H1 (cell line): Measurements from ENCODE around the gene CHAD. TPM values are rescaled to one million over a fixed set of nuclear protein-coding genes. Genes with fewer than 3 reads are reported as not detected.

ENCODE experiments used
- CTCF ChIA-PET: fragments of 300-600 bp; sonication (Branson Sonifier 250); formaldehyde crosslinking; loops from one replicate; lab custom pipeline; 2021; ENCODE audit not compliant: partially characterized antibody; lab: Charles Lee
- POLR2A ChIA-PET: fragments of 300-600 bp; sonication (Branson Sonifier 250); formaldehyde crosslinking; loops from one replicate; lab custom pipeline; 2021; ENCODE audit warnings: inconsistent platforms; ENCODE audit not compliant: partially characterized antibody; lab: Charles Lee
- DNase-seq, 2 experiments: peaks; one replicate each; pipeline versions ENCODE4 v3.0.0 to v3.0.0-alpha.2; 2010 to 2022; ENCODE audit warnings: low spot score in 2 of 2, low read depth in 1 of 2, mixed read lengths in 1 of 2
- FAIRE-seq: peaks from 2 replicates; lab custom pipeline; 2011; peaks lifted over from hg19 to GRCh38; lab: Jason Lieb, UNC
- H2AFZ ChIP-seq: 2 replicates; pipeline ENCODE4 v1.8.1; 2012; ENCODE audit warnings: low read length, inconsistent platforms
- H2AK5ac ChIP-seq: 2 replicates; pipeline ENCODE4 v1.6.1; 2013; ENCODE audit warnings: low read depth, low read length
- H2BK120ac ChIP-seq: replicated peaks from 2 replicates; pipeline ENCODE3; 2013; ENCODE audit warnings: low read depth, low read length, inconsistent platforms
- H2BK12ac ChIP-seq: 2 replicates; pipeline ENCODE4 v1.6.1; 2013; ENCODE audit warnings: low read depth, low read length
- H2BK15ac ChIP-seq: 2 replicates; pipeline ENCODE4 v1.6.1; 2013; ENCODE audit warnings: low read length
- H2BK20ac ChIP-seq: 2 replicates; pipeline ENCODE4 v1.6.1; 2013; ENCODE audit warnings: low read length
- H2BK5ac ChIP-seq: 2 replicates; pipeline ENCODE4 v1.6.1; 2013; ENCODE audit warnings: low read depth, low read length
- H3K14ac ChIP-seq: 2 replicates; pipeline ENCODE4 v1.6.1; 2013; ENCODE audit warnings: inconsistent platforms; ENCODE audit not compliant: insufficient read length
- H3K18ac ChIP-seq: 2 replicates; pipeline ENCODE4 v1.6.1; 2013; ENCODE audit warnings: low read length; ENCODE audit errors: extremely low read depth
- H3K23ac ChIP-seq: 2 replicates; pipeline ENCODE4 v1.6.1; 2013; ENCODE audit warnings: inconsistent platforms; ENCODE audit not compliant: insufficient read length
- H3K23me2 ChIP-seq: 2 replicates; pipeline ENCODE4 v1.6.1; 2013; ENCODE audit warnings: low read depth, low read length
- H3K27ac ChIP-seq: 2 replicates; pipeline ENCODE4 v1.6.1; 2011; ENCODE audit warnings: low read depth, low read length, inconsistent platforms
- H3K27me3 ChIP-seq, 4 experiments: replicated peaks in 1 of 4; 1 replicate in 1 of 4; 2 replicates in 3 of 4; pipeline versions ENCODE4 v1.6.1 to v1.8.1; 2011 to 2013; ENCODE audit warnings: low read length in 3 of 4, mild to moderate bottlenecking in 3 of 4, inconsistent platforms in 2 of 4, mixed read lengths in 2 of 4, moderate library complexity in 1 of 4; ENCODE audit not compliant: control insufficient read depth in 3 of 4, insufficient read depth in 3 of 4; ENCODE audit errors: extremely low read depth in 1 of 4
- H3K36me3 ChIP-seq, 4 experiments: 2 replicates each; pipeline versions ENCODE4 v1.6.1 to v1.8.1; 2011 to 2013; ENCODE audit warnings: mild to moderate bottlenecking in 4 of 4, low read length in 3 of 4, moderate library complexity in 2 of 4, control low read depth in 1 of 4, inconsistent platforms in 1 of 4; ENCODE audit not compliant: insufficient read depth in 4 of 4, control insufficient read depth in 2 of 4
- H3K4ac ChIP-seq: replicated peaks from 2 replicates; pipeline ENCODE3; 2013; ENCODE audit warnings: low read length, low read depth, mixed read lengths, inconsistent platforms; ENCODE audit not compliant: insufficient read length
- H3K4me1 ChIP-seq, 4 experiments: replicated peaks in 1 of 4; 1 replicate in 1 of 4; 2 replicates in 3 of 4; pipeline versions ENCODE4 v1.6.1 to v1.8.1; 2011 to 2013; ENCODE audit warnings: low read length in 3 of 4, inconsistent platforms in 2 of 4, mixed read lengths in 1 of 4; ENCODE audit not compliant: insufficient read depth in 4 of 4, control insufficient read depth in 3 of 4
- H3K4me2 ChIP-seq, 2 experiments: 2 replicates each; pipeline versions ENCODE4 v1.6.1 to v1.8.1; 2011 to 2013; ENCODE audit warnings: low read depth in 2 of 2, low read length in 2 of 2, control low read depth in 1 of 2, inconsistent platforms in 1 of 2, mild to moderate bottlenecking in 1 of 2; ENCODE audit not compliant: insufficient read depth in 1 of 2
- H3K4me3 ChIP-seq, 4 experiments: fragments of 200-600, 300-600 bp in 1 of 4; sonication (generic), shearing (Covaris generic), sonication (Bioruptor Twin) in 1 of 4; 2 replicates each; pipeline versions ENCODE4 v1.5.1 to v1.8.1; 2011 to 2016; ENCODE audit warnings: low read length in 4 of 4, low read depth in 3 of 4, control low read depth in 2 of 4, inconsistent platforms in 2 of 4, mild to moderate bottlenecking in 2 of 4, mixed read lengths in 1 of 4, moderate library complexity in 1 of 4; ENCODE audit not compliant: insufficient read depth in 2 of 4; ENCODE audit errors: extremely low read depth in 1 of 4
- H3K56ac ChIP-seq: replicated peaks from 2 replicates; pipeline ENCODE3; 2013; ENCODE audit warnings: low read depth, mild to moderate bottlenecking, mixed read lengths, low read length, inconsistent platforms; ENCODE audit not compliant: insufficient read length
- H3K79me1 ChIP-seq: 2 replicates; pipeline ENCODE4 v1.6.1; 2013; ENCODE audit warnings: low read depth, low read length, control low read depth
- H3K79me2 ChIP-seq, 2 experiments: 2 replicates each; pipeline versions ENCODE4 v1.6.1 to v1.8.1; 2012 to 2013; ENCODE audit warnings: low read length in 2 of 2, mild to moderate bottlenecking in 2 of 2, inconsistent platforms in 1 of 2; ENCODE audit not compliant: insufficient read depth in 2 of 2, control insufficient read depth in 1 of 2
- H3K9ac ChIP-seq, 4 experiments: replicated peaks in 1 of 4; 1 replicate in 1 of 4; 2 replicates in 3 of 4; pipeline versions ENCODE4 v1.6.1 to v1.8.1; 2011 to 2013; ENCODE audit warnings: low read depth in 3 of 4, low read length in 3 of 4, control low read depth in 2 of 4, mild to moderate bottlenecking in 2 of 4, moderate library complexity in 2 of 4, inconsistent platforms in 1 of 4; ENCODE audit errors: extremely low read depth in 1 of 4
- H3K9me3 ChIP-seq, 2 experiments: 2 replicates each; pipeline versions ENCODE4 v1.6.1 to v1.8.1; 2012 to 2013; ENCODE audit warnings: mild to moderate bottlenecking in 2 of 2, moderate library complexity in 2 of 2, control low read depth in 1 of 2, inconsistent platforms in 1 of 2, low read depth in 1 of 2, low read length in 1 of 2, mixed read lengths in 1 of 2; ENCODE audit not compliant: insufficient read depth in 2 of 2
- H4K20me1 ChIP-seq, 2 experiments: replicated peaks in 1 of 2; 2 replicates each; pipeline versions ENCODE3 to v1.8.1; 2011 to 2013; ENCODE audit warnings: inconsistent platforms in 2 of 2, low read length in 2 of 2, mild to moderate bottlenecking in 1 of 2; ENCODE audit not compliant: insufficient read depth in 2 of 2, control insufficient read depth in 1 of 2
- H4K5ac ChIP-seq: 2 replicates; pipeline ENCODE4 v1.6.1; 2013; ENCODE audit warnings: low read length, low read depth, mixed read lengths, inconsistent platforms; ENCODE audit not compliant: insufficient read length
- H4K8ac ChIP-seq: 2 replicates; pipeline ENCODE4 v1.8.0; 2013; ENCODE audit warnings: mild to moderate bottlenecking, moderate library complexity, low read length, inconsistent platforms; ENCODE audit not compliant: insufficient read depth; ENCODE audit errors: extremely low read depth
- H4K91ac ChIP-seq: replicated peaks from 2 replicates; pipeline ENCODE3; 2013; ENCODE audit warnings: low read length, mixed read lengths, inconsistent platforms; ENCODE audit not compliant: insufficient read length
- CBX5 ChIP-seq: fragments of 300-800, 300-1000 bp; sonication (generic); IDR thresholded peaks from 2 replicates; pipeline ENCODE4 v1.7.1; 2016; ENCODE audit warnings: antibody characterized with exemption, low read length, low read depth
- RFX5 ChIP-seq: IDR thresholded peaks from 2 replicates; pipeline ENCODE4 v1.6.1; 2011; ENCODE audit warnings: low read depth, low read length, improper control_type of control experiment, borderline replicate concordance
- USF2 ChIP-seq: IDR thresholded peaks from 2 replicates; pipeline ENCODE4 v1.6.1; 2011; ENCODE audit warnings: low read length, improper control_type of control experiment
- WGBS, 2 experiments: shearing (Covaris generic) in 1 of 2; methylation state at CpG; one replicate each; pipeline versions ENCODE4 v1.1.6 to v1.1.7; 2013 to 2015; ENCODE audit warnings: low lambda C conversion rate in 2 of 2, mixed read lengths in 2 of 2, inconsistent platforms in 1 of 2, low coverage in 1 of 2, missing lambda C conversion rate in 1 of 2; ENCODE audit not compliant: insufficient replicate concordance in 2 of 2, insufficient coverage in 1 of 2, insufficient read length in 1 of 2; ENCODE audit errors: extremely low coverage in 1 of 2, missing lambda C conversion rate in 1 of 2; 5-methylcytosine and 5-hydroxymethylcytosine counted together
- polyA plus RNA-seq, 7 experiments: library from polyadenylated mRNA; depleted of rRNA in 3 of 7; stranded (reverse) in 5 of 7; unstranded in 2 of 7; fragments of >200 nt in 5 of 7; fragments of 200-250 nt in 2 of 7; gene quantifications; 1 replicate in 5 of 7; 2 replicates in 1 of 7; 4 replicates in 1 of 7; pipeline versions ENCODE4 v1.2.1 to v1.2.3, GENCODE V29; 2011 to 2013; ENCODE audit warnings: missing spikeins in 2 of 7, mixed read lengths in 2 of 7
- total RNA-seq: library from RNA; stranded (reverse); fragmentation: NEBNext Ultra II Directional; extraction: Animal tissue kit (Norgen Biotek cat#: 25700); gene quantifications from 2 replicates; pipeline ENCODE4 v1.2.1, GENCODE V29; 2021

The CHAD gene
- total and polyA plus RNA-seq, 2 of the 8 experiments (the other 6 are each of a cell fraction or from before 2014, with no cell fraction given): 0.03 TPM; not detected in 1

- no peak overlapping the region for H2BK12ac ChIP-seq
- H3K4ac ChIP-seq: no peak overlapping the region
- no peak overlapping the region for H2BK120ac ChIP-seq
- no peak overlapping the region for H2BK5ac ChIP-seq
- TF ChIP-seq RFX5: no peak
- TF ChIP-seq CBX5: no peak
- no peak for TF ChIP-seq USF2
- no peak overlapping the region for H3K27ac ChIP-seq
- H3K4me3 ChIP-seq: no peak overlapping the region
- WGBS, 2 experiments: 87% methylated on average over 4 of the region's 4 CpGs; no CpG with 5 or more reads in 1 of the 2 experiments
- no peak overlapping the region for H3K18ac ChIP-seq
- no peak overlapping the region for H4K8ac ChIP-seq
- H3K9me3 ChIP-seq: no peaks in the 10 kb centered on the region
- H3K23me2 ChIP-seq: no peaks in the 10 kb centered on the region
- H2BK15ac ChIP-seq: no peak overlapping the region
- DNase-seq (no peak), FAIRE-seq (no peak)
- H4K20me1 ChIP-seq: no peaks in the 10 kb centered on the region
- H3K9ac ChIP-seq: no peak overlapping the region
- H4K91ac ChIP-seq: no peak overlapping the region
- no peak overlapping the region for H3K4me2 ChIP-seq
- H3K56ac ChIP-seq: no peak overlapping the region
- H2BK20ac ChIP-seq: no peak overlapping the region
- H3K14ac ChIP-seq: no peak overlapping the region
- no peaks in the 10 kb centered on the region for H3K79me1 ChIP-seq
- CTCF ChIA-PET: interaction anchor here (0.9 to 2.8 kb wide), 7 partner anchors 11 to 34 kb away, joined by 3 to 11 read pairs (median 4); partner anchors contain the start of gene EPN3
- no peaks in the 10 kb centered on the region for H3K36me3 ChIP-seq
- H2AK5ac ChIP-seq: no peak overlapping the region
- H3K4me1 ChIP-seq: peaks cover 0 to 2% (median 0%) of the 10 kb centered on the region in 4 experiments; a peak in 2 of 7 replicates
- POLR2A ChIA-PET: interaction anchor here (0.7 kb wide), 1 partner anchor 15 kb away, joined by 3 read pairs; the partner anchor contains the start of gene EPN3
- no peak overlapping the region for H3K23ac ChIP-seq
- no peaks in the 10 kb centered on the region; a peak in 1 of 7 replicates for H3K27me3 ChIP-seq
- H2AFZ ChIP-seq: no peak overlapping the region
- H4K5ac ChIP-seq: no peak overlapping the region
- no peaks in the 10 kb centered on the region for H3K79me2 ChIP-seq
Observed at GRCh38 chr17:50517011-50517410, 48.3 kb upstream of the CHAD start.
